Activated naive CD8-positive, alpha-beta T cell treated with anti-CD3 and anti-CD28 coated beads, Interleukin-2, amount 10 ng/mL, durations not matched to agents 7 days and 5 days (primary cell): Measurements from ENCODE around the gene TMEM176B. TPM values are rescaled to one million over a fixed set of nuclear protein-coding genes. Genes with fewer than 3 reads are reported as not detected.
"Not testable (repeated sequence)": the region's sequence is repeated elsewhere in the genome, so short reads cannot be mapped to it uniquely, and the experiment has no call there.

Experiments used
- ATAC-seq: fragments of 150-1000 bp; cut with Tn5 transposase; one replicate; pipeline ENCODE4 v1.10.0; 2021; ENCODE audit warnings: low read depth, moderate library complexity
- POLR2A ChIA-PET: fragments of 350-600 bp; sonication (Branson Sonifier 250); formaldehyde crosslinking; loops from one replicate; lab custom pipeline; 2021; ENCODE audit warnings: antibody characterized with exemption; lab: Charles Lee
- DNase-seq: peaks from one replicate; pipeline ENCODE4 v3.0.0; 2021
- H3K27ac Mint-ChIP-seq: one replicate; pipeline ENCODE4 v1.8.0; 2022; ENCODE audit warnings: mild to moderate bottlenecking, mixed read lengths
- H3K27me3 Mint-ChIP-seq: one replicate; pipeline ENCODE4 v1.8.0; 2022; ENCODE audit warnings: mild to moderate bottlenecking, moderate library complexity, mixed read lengths
- H3K36me3 Mint-ChIP-seq: one replicate; pipeline ENCODE4 v1.8.0; 2021; ENCODE audit warnings: mild to moderate bottlenecking, mixed read lengths
- H3K4me1 Mint-ChIP-seq: one replicate; pipeline ENCODE4 v1.8.0; 2021; ENCODE audit warnings: mixed read lengths
- H3K4me3 Mint-ChIP-seq: one replicate; pipeline ENCODE4 v1.8.0; 2022; ENCODE audit warnings: mild to moderate bottlenecking, moderate library complexity, mixed read lengths
- H3K9me3 Mint-ChIP-seq: one replicate; pipeline ENCODE4 v1.8.0; 2021; ENCODE audit warnings: mixed read lengths
- total RNA-seq, 2 experiments: library from RNA; stranded (reverse); gene quantifications; one replicate each; pipeline ENCODE4 v1.2.3, GENCODE V29; 2021

The TMEM176B gene
- total RNA-seq, 2 experiments from 2014 or later = 0.61 to 0.82 TPM

GRCh38 chr7:150807616-150808438, 7.7 kb upstream of the TMEM176B start:
- H3K9me3 Mint-ChIP-seq, H3K36me3 Mint-ChIP-seq, H3K4me3 Mint-ChIP-seq, ATAC-seq, POLR2A ChIA-PET, H3K4me1 Mint-ChIP-seq, H3K27ac Mint-ChIP-seq, DNase-seq: not testable (repeated sequence)
- H3K27me3 Mint-ChIP-seq = peaks cover 36% of the 10 kb centered on the region

- Mint-ChIP-seq H3K4me3 (no peak overlapping the region), H3K36me3 (no peaks in the 10 kb centered on the region), H3K4me1 (no peaks in the 10 kb centered on the region), H3K27ac (no peak overlapping the region), H3K9me3 (no peaks in the 10 kb centered on the region), H3K27me3 (peaks cover 39% of the 10 kb centered on the region)
- ATAC-seq (no peak), DNase-seq (no peak)
- POLR2A ChIA-PET = no interaction called here
Measured at GRCh38 chr7:150806863-150807262, 6.7 kb upstream of the TMEM176B start.

DNA sequence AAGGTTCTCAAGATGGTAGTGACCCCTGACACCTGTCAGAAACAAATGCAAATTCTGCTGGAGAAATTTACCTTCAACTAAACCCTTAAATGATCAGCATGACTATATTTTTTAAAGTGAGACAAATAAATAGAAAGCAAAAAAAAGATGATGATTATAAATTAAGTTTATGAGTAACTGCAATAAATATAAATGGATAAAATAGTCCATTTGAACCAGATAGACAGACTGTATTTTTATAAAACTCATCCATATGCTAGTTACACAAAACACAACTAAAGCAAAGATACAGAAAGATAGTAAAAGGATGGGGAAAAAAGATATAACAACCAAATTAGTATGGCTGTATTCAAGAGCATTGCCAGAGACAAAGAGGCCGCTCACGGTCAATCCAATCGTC, 6.3 kb upstream of the TMEM176B start:
- no peak for DNase-seq
- ATAC-seq = no peak
- Mint-ChIP-seq H3K27me3 (peaks cover 38% of the 10 kb centered on the region), H3K36me3 (no peaks in the 10 kb centered on the region), H3K27ac (no peak overlapping the region), H3K4me1 (no peaks in the 10 kb centered on the region), H3K4me3 (no peak overlapping the region), H3K9me3 (no peaks in the 10 kb centered on the region)
- POLR2A ChIA-PET = no interaction called here

DNA sequence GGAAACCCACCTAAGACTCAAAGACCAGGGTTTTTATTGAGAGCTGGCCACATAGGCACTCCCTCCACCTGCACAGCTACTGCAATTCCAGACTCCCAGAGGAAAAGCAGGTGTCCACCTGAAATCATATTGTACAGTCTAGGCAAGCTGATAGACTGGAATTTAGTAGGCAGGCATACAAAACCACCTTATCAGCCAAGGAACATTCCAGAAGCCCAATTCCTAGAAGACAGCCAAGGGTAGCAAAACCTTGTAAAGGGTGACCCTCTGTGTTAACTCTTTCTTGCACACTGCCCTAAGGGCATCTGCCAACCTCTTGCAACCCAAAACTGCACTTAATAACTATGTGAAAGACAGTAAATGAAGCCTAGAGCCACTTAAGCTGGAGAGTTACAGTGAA, 5.7 kb upstream of the TMEM176B start:
- H3K27me3 Mint-ChIP-seq = peaks cover 42% of the 10 kb centered on the region

GRCh38 chr7:150804802-150805201, 4.6 kb upstream of the TMEM176B start:
- H3K27me3 Mint-ChIP-seq = peaks cover 39% of the 10 kb centered on the region
- DNase-seq = no peak
- no peaks in the 10 kb centered on the region for H3K4me1 Mint-ChIP-seq
- H3K4me3 Mint-ChIP-seq = no peak overlapping the region
- no peaks in the 10 kb centered on the region for H3K36me3 Mint-ChIP-seq
- no peak overlapping the region for H3K27ac Mint-ChIP-seq
- POLR2A ChIA-PET = no interaction called here
- H3K9me3 Mint-ChIP-seq = no peaks in the 10 kb centered on the region
- ATAC-seq = no peak

More for the DNA sequence above, 5.7 kb upstream of the TMEM176B start:
- no peak for DNase-seq
- H3K36me3 Mint-ChIP-seq = no peaks in the 10 kb centered on the region
- no peak for ATAC-seq
- POLR2A ChIA-PET = no interaction called here
- H3K9me3 Mint-ChIP-seq = no peaks in the 10 kb centered on the region
- H3K4me3 Mint-ChIP-seq = no peak overlapping the region
- no peaks in the 10 kb centered on the region for H3K4me1 Mint-ChIP-seq
- no peak overlapping the region for H3K27ac Mint-ChIP-seq

DNA sequence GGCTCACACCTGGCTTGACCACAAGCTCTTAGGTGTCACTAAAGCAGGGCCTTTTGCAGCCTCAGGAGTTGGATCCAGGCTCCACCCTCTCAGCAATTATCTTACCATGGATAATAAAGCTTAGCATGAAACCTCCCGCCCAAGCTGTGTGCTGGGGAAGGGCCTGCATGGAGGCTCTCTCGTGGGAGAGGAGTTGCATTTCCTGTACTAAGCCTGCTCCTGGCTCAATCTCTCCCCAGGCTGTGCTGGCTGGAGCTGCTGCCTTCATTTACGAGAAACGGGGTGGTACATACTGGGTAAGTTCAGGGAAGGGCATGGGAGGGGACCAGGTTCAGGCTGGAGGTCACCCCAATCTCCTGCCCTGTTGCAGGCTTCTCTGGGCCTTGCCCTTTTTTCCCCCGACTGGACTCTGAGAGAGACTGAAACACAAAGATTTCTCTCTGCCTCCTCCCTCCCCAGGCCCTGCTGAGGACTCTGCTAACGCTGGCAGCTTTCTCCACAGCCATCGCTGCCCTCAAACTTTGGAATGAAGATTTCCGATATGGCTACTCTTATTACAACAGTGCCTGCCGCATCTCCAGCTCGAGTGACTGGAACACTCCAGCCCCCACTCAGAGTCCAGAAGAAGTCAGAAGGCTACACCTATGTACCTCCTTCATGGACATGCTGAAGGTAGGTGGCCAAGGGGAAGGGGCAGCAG, 3.1 kb upstream of the TMEM176B start:
- DNase-seq (no peak), ATAC-seq (no peak)
- peaks cover 51% of the 10 kb centered on the region for H3K27me3 Mint-ChIP-seq
- H3K4me1 Mint-ChIP-seq = peaks cover 3% of the 10 kb centered on the region
- no peak overlapping the region for H3K4me3 Mint-ChIP-seq
- H3K9me3 Mint-ChIP-seq = no peaks in the 10 kb centered on the region
- H3K36me3 Mint-ChIP-seq = no peaks in the 10 kb centered on the region
- H3K27ac Mint-ChIP-seq = no peak overlapping the region
- POLR2A ChIA-PET = no interaction called here

DNA sequence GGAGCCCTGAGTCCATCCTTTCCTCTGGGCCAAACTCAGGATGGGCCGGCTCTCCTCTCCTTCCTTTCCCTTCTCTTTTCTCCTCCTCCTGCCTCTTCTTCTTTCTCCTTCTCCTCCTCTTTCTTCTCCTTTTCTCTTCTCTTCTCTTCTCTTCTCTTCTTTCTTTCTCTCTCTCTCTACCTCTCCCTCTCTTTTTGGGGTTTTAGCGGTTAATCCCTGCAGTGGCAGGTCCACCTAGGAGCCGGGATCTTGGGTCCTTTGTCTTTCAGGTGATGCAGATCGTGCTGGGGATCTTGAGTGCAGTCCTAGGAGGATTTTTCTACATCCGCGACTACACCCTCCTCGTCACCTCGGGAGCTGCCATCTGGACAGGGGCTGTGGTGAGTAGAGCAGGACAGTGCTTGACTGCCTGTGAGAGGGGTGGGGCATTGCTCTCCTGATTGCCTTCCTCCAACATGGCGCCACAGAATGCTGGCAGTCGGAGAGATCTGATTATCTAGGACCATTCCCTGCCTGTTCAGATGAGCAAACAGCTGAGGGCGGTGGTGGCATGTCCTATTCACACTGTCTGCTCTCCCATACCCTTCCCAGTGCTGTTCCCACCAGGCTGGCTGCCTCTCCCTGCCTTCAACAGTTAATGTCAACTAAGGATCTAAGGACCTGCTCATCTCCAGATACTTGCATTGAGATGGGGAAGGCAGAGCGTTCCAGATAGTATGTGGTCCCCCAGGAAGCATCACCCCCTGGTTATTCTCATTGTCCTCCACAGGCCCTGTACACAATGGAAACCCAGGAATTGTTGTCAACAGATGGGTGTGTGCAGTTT, 2.0 kb upstream of the TMEM176B start:
- no peak for ATAC-seq
- no peak for DNase-seq
- Mint-ChIP-seq H3K4me1 (peaks cover 3% of the 10 kb centered on the region), H3K36me3 (no peaks in the 10 kb centered on the region), H3K9me3 (no peaks in the 10 kb centered on the region), H3K27ac (peak overlapping the region; percentile 33), H3K27me3 (peaks cover 59% of the 10 kb centered on the region), H3K4me3 (no peak overlapping the region)
- POLR2A ChIA-PET = no interaction called here

DNA sequence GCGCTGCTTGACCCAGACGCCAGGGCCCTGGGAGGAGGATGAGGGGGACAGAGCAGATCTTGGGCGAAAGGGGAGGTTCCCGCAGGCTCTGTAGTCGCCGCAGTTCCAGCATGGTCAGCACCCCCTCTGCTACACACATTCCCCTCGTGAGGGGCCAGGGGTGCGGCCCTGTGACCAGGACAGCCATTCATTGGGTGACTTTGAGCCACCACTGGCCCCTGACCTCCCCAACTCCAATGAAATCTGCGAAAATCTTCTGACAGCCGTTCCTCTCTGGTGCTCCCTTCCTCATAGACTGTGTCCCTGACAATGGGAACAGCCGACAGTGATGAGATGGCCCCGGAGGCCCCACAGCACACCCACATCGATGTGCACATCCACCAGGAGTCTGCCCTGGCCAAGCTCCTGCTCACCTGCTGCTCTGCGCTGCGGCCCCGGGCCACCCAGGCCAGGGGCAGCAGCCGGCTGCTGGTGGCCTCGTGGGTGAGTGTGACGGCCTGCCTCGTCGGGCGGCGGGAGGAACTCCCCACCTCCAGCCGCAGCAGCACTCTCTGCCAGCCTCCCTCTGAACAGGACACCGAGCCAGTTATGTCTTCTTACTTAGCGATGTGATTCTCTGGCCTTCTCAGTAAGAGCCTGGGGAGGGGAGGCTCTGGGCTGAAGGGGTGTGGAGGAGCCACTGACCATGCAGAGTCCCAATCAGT, 1.2 kb upstream of the TMEM176B start:
- Mint-ChIP-seq H3K9me3 (no peaks in the 10 kb centered on the region), H3K36me3 (no peaks in the 10 kb centered on the region), H3K27me3 (peaks cover 62% of the 10 kb centered on the region), H3K4me3 (peak overlapping the region; percentile 31), H3K4me1 (peaks cover 3% of the 10 kb centered on the region), H3K27ac (no peak overlapping the region)
- POLR2A ChIA-PET = no interaction called here
- DNase-seq (no peak), ATAC-seq (no peak)

DNA sequence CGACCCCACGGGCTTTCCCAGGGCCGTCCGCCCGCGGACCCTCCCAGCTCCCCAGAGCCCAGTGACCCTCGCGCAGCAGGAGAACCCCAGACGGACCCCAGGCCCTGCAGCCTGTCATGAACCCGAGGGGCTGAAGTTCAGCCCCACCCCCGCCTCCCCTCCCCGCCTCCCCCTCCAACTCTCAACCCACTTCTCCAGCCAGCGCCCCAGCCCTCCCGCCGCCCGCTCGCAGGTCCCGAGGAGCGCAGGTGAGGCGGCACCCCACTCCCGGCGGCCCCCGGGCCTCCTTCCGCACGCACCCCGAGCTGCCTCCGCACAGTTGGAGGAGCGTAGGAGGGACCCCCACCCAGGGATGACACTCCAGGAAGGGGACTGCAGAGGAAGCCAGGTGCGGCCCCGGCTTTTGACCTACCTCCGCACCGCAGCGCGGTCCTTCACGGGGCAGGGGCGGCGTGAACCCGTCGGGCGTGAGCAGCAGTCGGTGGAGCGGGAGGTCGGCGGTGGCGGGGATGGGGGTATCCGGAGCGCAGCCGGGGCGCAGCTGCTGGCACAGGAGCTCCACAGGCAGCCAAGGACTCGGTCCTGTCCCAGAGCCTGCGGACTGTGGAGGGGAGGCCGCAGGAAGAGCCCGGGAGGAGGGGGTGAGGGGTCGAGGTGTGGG, 547 bp upstream of the TMEM176B start, which contains the start of gene TMEM176A:
TMEM176A (plus strand) TSS at position 189 of the 661 bp plus-strand sequence. CDS start 782 bp downstream, outside the sequence.
- Mint-ChIP-seq H3K27me3 (peaks cover 62% of the 10 kb centered on the region), H3K9me3 (no peaks in the 10 kb centered on the region), H3K36me3 (no peaks in the 10 kb centered on the region), H3K4me1 (peaks cover 3% of the 10 kb centered on the region), H3K4me3 (peak within 1 kb of the TSS; percentile 31), H3K27ac (no peak within 1 kb of the TSS)
- POLR2A ChIA-PET = interaction anchor here (0.5 kb wide), 1 partner anchor 31 kb away, joined by 3 read pairs; no protein-coding TSS in a partner anchor
- no peak for ATAC-seq
- DNase-seq = peak; percentile 39

DNA sequence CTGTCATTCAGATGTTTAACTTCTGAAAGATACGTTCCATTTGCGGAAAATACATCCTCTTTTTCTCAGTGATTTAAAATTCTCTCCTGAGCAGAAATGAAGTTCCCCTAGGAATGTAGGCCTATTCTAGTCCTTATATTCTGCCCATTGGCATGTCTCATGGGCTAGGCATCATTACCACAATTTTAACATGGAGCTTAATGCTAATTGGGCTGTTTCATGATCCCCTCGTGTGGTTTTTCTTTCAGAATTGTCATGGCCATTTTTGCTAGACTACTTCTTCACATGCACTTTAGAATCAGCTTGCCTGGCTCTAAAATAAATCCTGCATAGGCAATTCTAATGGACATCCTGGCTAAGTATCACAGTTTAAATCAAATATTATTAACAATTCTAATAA, 1.0 kb downstream of the TMEM176B start:
- DNase-seq = no peak
- Mint-ChIP-seq H3K27ac (no peak overlapping the region), H3K27me3 (peaks cover 62% of the 10 kb centered on the region), H3K36me3 (no peaks in the 10 kb centered on the region), H3K4me3 (no peak overlapping the region), H3K9me3 (no peaks in the 10 kb centered on the region), H3K4me1 (peaks cover 3% of the 10 kb centered on the region)
- POLR2A ChIA-PET = no interaction called here
- ATAC-seq = no peak

DNA sequence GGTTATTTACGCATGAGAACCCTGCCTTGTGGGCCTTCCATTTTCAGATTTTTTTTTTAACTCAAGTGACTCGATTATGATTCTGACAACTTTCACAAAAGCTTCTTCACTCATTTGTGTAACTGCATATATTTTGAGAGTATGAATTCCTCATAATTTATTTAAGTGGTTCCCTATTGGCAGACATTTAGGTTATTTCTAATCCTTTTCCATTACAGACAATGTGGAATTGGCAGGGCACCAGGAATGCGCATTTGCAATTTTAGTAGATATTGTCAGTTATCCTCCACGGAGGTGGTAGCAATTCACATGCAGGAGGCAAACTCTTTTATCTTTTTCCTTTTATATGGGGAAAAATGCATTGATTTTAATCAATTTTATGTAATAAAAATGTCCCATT, 2.5 kb downstream of the TMEM176B start:
- H3K27me3 Mint-ChIP-seq = peaks cover 54% of the 10 kb centered on the region
- POLR2A ChIA-PET = no interaction called here

DNA sequence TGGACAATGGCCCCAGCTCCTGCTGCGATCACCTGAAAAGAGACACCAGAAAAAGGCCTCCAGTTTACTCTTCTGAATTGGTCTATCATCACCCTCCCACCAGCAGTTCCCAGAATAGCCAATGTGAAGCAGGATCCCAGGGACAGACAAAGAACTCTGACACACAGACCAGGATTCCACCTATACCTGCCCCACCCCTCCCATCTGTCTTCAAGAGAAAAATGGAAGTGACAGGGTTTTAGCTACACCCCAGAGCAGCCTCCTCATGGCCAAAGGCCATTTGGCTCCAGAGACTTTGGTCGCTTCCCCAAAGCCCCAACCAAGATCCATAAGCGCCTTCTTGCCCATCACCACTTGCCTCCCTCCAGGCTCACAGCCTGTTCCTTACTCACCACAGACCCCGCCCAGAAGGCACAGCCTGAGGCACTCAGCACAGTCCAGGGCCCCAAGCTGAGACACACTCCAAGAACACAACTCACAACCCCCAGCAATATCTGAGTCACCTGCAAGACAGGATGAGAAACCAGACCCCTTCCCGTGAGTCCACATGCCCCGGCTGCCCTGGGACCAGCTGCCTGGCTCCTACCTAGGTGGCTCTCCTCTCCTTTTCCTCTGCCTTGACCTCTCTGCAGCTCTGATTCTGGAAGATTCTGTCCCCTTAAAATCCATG, 6.5 kb downstream of the TMEM176B start:
- no peak for ATAC-seq
- no peaks in the 10 kb centered on the region for H3K36me3 Mint-ChIP-seq
- POLR2A ChIA-PET = no interaction called here

More for the DNA sequence above, 2.5 kb downstream of the TMEM176B start:
- DNase-seq (no peak), ATAC-seq (no peak)
- Mint-ChIP-seq H3K4me1 (peaks cover 3% of the 10 kb centered on the region), H3K9me3 (no peaks in the 10 kb centered on the region), H3K4me3 (no peak overlapping the region), H3K36me3 (no peaks in the 10 kb centered on the region), H3K27ac (no peak overlapping the region)

More for the DNA sequence above, 6.5 kb downstream of the TMEM176B start:
- Mint-ChIP-seq H3K4me3 (no peak overlapping the region), H3K27ac (no peak overlapping the region), H3K9me3 (no peaks in the 10 kb centered on the region), H3K4me1 (no peaks in the 10 kb centered on the region), H3K27me3 (peaks cover 26% of the 10 kb centered on the region)
- DNase-seq = no peak
